NCI-H2227 treated with DMSO at 0.1 percent for 48 hours (cell line): ENCODE measurements around the gene PRR33.

Experiments
- DNase-seq: peaks from one replicate; lab custom pipeline; 2025; lab: John Stamatoyannopoulos, UW

PRR33 gene

GRCh38 chr11:1916132-1916985, 24.7 kb upstream of the PRR33 start:
- DNase-seq: no peak

DNA sequence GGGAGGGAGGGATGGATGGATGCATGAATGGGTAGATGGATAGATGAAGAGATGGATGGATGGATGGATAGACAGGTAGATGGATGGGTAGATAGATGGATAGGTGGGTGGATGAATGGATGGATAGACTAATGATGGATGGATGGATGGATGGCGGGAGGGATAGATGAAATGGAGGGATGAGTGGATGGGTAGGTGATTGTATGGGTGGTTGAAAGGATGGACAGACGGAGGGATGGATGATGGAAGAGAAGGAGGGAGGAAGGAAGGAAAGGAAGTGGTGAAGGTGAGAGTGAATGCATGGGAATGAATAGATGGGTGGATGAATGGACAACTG, 24.1 kb upstream of the PRR33 start:
- no peak for DNase-seq

DNA sequence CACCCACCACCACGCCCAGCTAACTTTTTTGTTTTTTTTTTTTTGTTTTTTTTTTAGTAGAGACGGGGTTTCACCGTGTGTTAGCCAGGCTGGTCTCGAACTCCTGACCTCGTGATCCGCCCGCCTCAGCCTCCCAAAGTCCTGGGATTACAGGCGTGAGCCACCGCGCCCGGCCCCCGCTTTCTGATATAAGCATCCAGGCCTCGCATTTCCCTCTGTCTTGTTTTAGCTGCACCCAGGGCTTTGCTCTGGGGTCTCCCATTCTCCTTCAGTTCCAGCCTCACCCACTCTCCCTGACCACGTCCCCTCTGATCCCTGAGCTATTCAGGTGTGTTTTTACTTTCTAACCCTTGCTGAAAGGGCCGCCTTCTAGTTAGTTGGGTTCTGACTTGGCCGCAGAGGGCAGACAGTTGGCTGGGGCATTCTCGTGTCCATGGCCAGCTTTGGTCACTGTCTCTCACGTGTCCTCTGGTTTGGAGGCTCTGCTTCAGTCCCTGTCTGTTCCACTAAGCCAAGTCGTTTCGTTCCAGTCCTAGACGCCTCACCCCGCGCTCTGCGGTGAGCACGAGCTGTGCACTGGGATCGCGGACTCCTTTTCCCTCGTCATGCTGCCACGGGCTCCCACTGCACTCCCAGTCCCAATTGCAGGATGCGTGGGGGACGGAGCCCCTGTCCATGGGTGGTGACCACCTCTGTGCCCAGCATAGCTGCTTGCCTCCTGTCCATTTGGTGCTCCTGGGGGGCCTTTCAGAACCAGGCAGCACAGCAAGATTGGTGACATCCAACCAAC, 21.8 kb upstream of the PRR33 start:
- DNase-seq: no peak

DNA sequence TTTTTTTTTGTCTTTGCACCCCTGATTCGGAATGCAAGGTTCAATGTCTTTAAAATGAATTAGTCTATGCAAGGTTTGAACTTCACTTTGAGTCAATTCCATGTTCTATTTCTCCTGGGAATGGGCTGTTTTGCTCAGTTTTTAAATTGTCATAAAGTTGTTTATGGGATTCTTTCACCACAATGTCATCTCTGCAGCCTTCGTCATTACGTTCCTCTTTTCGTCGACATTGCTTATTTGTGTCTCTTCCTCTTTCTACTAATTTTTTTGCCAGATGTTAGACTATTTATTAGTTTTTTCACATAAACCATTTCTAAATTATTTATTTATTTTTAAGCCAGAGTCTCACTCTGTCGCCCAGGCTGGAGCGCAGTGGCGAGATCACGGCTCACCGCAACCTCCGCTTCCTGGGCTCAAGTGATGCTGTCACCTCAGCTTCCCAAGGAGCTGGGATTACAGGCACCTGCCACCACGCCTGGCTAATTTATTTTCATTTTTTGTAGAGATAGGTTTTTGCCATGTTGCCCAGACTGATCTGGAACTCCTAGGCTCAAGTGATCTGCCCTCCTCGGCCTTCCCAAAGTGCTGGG, 20.7 kb upstream of the PRR33 start:
- no peak for DNase-seq

- DNase-seq: no peak
Observed at GRCh38 chr11:1909524-1909923, 17.8 kb upstream of the PRR33 start.

DNA sequence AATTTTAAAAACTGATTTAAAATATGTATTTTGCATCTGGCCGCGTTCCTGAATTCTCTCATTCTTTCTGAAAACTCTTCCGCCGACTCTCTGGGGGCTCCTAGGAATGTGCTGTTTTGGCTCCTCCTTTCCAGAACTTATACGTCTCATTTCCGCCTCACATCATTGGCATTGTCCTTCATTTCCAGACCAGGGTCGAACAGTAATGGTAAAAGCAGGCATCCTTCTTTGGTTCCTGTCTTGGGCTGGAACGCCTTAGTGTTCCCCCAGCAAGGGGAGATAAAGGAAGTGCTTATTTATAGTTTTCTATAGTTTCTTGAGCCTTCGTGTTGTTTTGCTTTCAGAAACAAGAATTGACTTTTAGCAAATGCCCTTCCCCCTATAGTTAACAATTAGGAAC, 16.9 kb upstream of the PRR33 start:
- DNase-seq: no peak

DNA sequence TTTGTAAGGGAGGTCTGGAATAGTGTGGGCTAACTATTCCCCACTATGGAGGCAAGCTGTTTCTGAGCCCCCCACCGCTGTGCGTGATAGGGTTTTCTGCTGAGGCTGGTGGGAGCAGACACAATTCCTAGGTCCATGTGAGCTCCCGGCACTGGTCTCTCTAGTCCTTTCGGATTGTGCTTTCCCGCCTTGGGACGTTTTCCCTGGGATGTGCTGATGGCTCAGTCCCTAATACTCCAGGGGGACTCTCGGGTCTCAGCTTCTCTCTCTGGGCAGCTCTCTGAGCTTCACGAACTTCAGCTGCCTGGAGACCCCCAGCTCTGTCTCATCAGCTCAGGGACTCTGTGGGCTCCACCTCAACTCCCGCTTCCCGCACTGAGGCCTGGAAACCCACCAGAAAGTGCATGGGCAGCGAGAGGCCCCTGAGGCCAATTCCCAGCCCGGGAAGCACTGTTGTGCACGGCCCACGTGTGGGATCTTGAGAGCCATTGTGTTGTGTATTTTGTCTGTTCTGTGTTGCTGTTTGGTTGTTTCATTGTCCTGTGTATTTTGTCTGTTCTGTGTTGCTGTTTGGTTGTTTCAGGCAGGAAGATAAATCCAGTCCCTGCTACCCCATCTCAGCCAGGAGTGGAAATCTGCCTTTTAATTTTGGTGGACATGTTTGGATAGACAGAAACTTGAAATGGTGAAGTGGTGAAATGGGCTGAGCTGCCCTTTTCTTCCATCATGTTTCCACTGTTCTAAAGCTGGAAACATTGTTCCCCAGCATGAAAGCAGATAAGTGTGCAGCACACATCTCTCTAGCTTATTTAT, 15.1 kb upstream of the PRR33 start:
- DNase-seq: no peak

DNA sequence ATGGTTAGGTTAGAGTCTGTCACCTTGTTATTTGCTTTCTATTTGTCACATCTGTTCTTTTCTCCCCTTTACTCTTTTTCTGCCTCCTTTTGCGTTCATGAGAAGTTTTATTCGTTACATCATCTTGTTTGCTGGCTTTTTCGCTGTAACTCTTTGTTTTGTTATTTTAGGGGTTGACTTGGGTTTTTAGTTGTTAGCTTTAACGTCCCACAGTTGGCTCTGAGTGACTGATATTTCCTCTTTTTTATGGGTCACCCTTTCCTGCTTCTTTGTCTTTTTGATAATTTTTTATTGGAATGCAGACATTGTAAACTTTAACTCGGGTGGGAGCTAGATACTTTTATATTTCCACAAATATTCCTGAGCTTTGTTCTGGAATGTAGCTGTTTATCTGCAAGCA, 14.5 kb upstream of the PRR33 start:
- DNase-seq: no peak

DNA sequence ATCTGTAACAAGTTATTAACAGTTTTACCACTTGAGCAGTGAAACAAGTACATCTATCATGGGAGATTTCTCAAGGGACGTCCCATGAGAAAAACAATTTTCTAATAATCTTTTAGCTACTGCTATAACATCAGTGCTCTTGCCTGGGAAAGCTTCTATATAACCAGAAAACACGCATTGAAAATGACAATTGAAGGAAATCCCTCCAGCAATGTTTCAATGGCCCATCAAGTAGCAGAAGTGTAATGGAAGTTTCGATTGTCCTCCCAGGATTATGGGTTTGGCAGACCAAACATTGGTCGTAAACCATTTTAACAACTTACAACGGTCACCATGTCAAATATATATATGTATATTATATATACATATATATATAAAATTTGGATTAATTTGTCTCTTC, 8.0 kb upstream of the PRR33 start:
- DNase-seq: no peak

DNA sequence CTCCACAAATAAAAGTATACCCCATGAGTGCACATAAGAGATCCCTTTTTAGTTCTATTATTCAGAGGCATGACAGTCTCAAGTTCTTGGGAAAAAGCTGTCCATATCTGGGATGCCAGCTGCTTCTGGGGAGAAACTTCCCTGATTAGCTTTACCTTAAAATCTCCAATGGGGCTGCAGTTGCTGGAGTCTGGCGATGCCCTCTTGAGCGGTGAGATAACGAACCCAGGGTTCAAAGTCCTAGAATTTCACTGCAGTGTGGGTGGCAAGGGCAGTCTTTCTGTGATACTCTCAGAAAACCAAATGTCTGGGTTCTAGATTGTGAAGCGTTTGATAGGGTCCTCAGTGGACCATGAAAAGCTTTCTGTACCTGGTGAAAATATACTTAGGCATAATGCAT, 7.4 kb upstream of the PRR33 start:
- no peak for DNase-seq

DNA sequence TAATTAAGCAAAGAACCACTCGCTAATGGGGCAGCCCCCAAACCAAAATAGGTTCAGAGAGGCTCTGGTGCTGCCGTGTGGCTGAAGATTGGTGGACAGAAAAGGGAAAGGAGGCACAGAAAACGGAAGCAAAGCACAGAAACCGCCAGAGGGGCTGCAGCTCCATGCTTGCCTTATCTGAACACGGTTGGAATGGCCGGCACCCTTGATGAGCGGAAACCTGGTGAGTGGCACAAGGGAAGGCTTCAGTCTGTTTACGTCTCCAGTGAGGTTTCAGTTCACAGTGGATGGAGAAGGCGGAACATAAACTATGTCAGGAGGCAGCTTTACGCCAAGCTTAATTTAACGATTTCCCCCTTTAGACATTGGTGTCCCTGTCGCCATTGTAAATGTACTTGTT, 5.2 kb upstream of the PRR33 start:
- DNase-seq: no peak

GRCh38 chr11:1896468-1896867, 4.8 kb upstream of the PRR33 start:
- no peak for DNase-seq

- DNase-seq: no peak
Observed at GRCh38 chr11:1894759-1895158, 3.1 kb upstream of the PRR33 start.

GRCh38 chr11:1893581-1894359, 2.1 kb upstream of the PRR33 start:
- DNase-seq: no peak

GRCh38 chr11:1892558-1892957, 863 bp upstream of the PRR33 start:
- no peak for DNase-seq

DNA sequence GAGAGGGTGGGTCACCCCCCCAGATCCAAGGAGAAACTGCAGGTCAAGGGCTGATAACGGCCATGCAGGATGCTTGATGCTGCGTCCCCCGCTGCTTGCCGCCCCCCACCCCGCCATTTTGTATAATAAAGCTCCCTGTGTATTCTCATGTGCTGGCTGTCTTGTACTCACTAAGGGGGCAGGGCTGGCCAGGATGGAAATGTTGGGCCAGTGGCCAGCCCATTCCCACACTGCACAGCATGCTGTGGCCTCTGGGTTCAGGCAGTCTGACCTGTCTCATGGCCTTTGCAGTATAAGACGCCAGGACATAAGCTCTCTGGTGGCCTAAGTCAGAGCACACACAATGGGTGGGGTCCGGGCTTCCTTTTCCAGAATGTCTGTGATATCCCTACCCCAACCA, 421 bp upstream of the PRR33 start:
- no peak for DNase-seq

DNA sequence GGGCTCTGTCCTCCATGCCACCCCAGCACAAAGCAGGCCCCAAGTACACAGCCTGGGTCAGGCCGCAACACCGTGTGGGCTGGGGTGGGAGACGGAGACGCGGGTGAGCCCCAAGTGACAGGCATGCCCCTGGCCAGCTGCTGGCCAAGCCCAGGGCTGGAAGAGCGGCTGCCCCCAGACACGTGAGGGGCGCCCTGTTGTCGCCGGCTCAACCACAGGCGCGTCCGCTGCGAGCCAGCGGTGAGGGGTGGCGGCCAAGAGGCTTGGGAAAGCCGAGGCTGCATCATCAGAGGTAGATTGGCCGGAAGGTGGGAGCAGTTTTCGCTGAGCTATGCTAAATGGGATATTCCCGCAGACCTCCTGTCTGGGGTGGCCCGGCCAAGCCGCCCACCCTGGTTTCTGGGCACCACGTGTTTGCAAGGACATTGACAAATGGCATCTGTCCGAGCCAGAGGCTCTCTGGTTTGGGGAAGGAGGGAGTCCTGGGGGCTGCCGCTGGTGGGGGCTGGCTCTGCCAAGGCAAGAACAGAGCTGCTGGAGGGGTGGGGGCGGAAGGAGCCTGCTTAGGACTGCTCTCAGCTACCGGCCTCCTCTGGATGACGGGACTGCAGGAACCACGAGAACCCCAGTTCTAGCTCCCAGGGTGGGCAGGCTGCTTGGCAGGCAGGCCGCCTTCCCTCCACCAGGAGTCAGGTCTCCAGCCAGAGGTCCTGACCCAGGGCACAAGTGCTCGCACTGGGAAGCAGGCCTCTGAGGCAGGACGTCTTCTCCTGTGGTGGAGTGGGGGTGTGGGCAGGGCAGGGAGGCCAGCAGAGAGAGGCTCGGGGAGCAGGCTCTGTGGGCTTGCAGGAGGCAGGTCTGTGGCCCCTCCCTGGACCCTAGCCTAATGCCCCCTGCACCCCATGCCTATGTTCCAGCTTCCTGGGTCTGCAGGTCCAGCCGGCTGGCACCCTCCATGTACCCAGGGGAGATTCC, 552 bp downstream of the PRR33 start:
- no peak for DNase-seq

DNA sequence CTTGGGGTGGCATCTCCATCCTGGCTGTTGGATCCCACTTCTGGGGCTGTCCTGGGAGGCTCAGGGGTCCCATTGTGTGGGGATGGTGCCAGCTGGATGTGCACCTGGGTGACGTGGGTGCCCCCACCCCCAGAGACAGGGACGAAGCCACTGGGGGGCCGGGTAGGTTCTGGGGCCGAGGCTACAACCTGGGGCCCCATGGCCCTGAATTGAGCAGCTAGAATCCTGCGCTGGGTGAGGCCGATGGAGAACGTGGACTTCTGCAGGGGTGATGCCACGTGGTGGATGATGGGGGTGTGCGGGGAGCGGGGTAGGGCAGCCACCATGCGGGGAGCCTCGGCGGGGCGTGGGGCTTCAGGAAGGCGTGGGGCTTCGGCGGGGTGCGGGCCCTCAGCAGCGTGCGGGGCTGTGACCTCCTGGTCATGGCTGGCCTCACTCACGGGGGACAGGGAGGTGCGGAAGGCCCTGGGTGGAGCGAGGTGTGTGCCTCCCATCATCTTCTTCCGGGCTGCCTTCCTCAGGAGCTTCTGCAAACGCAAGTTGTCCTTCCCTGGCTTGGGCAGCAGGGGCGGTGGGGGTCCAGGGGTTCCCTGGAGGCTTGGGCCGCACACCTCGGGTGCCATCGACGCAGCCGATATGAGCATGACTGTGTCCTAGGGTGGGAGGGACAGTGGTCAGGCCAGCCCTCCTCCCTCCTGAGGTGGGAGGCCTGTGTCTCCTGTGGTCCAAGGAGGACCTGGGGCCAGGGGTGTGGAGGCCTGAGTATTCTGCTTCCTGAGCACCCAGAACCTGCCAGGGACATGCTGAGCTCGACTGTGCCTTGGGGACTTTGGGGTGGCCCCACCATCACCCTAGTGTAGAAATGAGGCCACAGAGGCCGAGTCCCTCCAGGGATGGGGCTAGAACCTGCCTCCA, 1.5 kb downstream of the PRR33 start:
- DNase-seq: no peak

- no peak for DNase-seq
Observed at GRCh38 chr11:1889224-1889930, 2.3 kb downstream of the PRR33 start.
